ENCODE measurements around the gene BRAF. TPM values are rescaled to one million over a fixed set of nuclear protein-coding genes. Genes with fewer than 3 reads are reported as not detected.
"Not testable (repeated sequence)": the region's sequence is repeated elsewhere in the genome, so short reads cannot be mapped to it uniquely, and the experiment has no call there.

The BRAF gene
- total RNA-seq, 1 donor from 2014 or later, result 44.6 TPM

DNA sequence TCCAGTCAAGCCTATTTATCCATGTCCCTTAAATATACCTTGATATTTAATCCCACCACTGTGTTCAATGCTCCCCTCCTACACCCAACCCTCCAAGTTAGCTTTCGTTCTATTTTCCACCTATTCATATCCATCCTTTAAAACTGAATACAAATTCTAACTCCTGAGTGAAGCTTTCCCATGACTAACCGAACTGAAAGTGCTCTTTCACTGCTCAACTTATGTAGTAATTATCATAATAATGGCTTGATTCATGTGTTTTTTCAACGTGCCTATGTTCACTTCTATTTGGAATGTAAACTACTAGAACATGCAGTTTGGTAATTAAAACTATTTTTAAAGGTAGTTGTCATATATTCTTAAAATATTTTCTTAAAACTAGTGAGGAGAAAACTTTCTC lies 170.2 kb downstream of the BRAF start:
- Mint-ChIP-seq H3K9me3 (peaks cover 5% of the 10 kb centered on the region), H3K27me3 (ENCODE audit: low read depth) (no peaks in the 10 kb centered on the region), H3K4me1 (no peaks in the 10 kb centered on the region), H3K27ac (no peak overlapping the region), H3K36me3 (peaks cover 36% of the 10 kb centered on the region), H3K4me3 (no peak overlapping the region)
- no peak for DNase-seq (ENCODE audit: low spot score in 2 of 2, unreplicated experiment in 2 of 2)
- TF ChIP-seq, protein P1, sequence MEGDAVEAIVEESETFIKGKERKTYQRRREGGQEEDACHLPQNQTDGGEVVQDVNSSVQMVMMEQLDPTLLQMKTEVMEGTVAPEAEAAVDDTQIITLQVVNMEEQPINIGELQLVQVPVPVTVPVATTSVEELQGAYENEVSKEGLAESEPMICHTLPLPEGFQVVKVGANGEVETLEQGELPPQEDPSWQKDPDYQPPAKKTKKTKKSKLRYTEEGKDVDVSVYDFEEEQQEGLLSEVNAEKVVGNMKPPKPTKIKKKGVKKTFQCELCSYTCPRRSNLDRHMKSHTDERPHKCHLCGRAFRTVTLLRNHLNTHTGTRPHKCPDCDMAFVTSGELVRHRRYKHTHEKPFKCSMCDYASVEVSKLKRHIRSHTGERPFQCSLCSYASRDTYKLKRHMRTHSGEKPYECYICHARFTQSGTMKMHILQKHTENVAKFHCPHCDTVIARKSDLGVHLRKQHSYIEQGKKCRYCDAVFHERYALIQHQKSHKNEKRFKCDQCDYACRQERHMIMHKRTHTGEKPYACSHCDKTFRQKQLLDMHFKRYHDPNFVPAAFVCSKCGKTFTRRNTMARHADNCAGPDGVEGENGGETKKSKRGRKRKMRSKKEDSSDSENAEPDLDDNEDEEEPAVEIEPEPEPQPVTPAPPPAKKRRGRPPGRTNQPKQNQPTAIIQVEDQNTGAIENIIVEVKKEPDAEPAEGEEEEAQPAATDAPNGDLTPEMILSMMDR (IDR thresholded peaks at IDR 0.05; ENCODE audit: unreplicated experiment), result no peak

DNA sequence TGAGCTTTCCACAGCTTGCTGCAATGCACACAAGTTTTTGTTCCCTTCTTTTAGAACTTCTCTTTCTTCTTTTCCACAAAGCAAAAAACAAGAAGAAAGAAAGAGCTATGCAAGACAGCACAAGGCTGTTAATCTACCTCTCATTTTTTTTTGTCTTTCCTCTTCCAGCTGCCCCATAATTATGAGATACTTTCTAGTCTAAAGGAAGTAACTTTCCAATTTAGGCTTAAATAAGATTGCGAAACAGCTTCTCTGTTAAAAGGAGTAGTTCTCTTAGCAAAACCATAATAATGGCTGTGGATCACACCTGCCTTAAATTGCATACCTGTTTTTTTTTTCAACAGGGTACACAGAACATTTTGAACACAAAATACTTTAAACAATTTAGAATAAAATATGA lies 172.2 kb downstream of the BRAF start:
- Mint-ChIP-seq H3K4me1 (no peaks in the 10 kb centered on the region), H3K36me3 (peaks cover 27% of the 10 kb centered on the region)
- TF ChIP-seq, protein P1 (IDR thresholded peaks at IDR 0.05; ENCODE audit: unreplicated experiment), result no peak

DNA sequence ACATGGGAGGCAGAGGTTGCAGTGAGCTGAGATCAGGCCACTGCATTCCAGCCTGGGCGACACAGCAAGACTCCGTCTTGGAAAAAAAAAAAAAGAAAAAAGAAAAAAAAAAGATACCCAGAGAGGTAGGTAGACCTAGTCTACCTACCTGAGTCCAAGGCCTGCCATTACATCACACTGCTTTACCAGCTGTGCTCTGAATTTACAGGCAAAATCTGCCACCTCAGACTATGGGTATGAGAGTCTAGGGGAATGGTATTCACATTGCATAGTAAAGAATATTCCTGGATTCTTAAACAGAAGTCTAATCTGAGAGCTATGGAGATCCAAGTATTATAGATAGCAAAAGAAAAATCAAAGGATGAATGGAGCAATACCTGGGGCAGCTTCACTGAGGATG lies 178.0 kb downstream of the BRAF start:
- no peak for DNase-seq (ENCODE audit: low spot score in 2 of 2, unreplicated experiment in 2 of 2)
- H3K9me3 Mint-ChIP-seq, result peaks cover 4% of the 10 kb centered on the region
- no peaks in the 10 kb centered on the region for H3K4me1 Mint-ChIP-seq
- peaks cover 14% of the 10 kb centered on the region for H3K36me3 Mint-ChIP-seq
- H3K4me3 Mint-ChIP-seq, result no peak overlapping the region
- no peak overlapping the region for H3K27ac Mint-ChIP-seq
- no peaks in the 10 kb centered on the region for H3K27me3 Mint-ChIP-seq (ENCODE audit: low read depth)
- TF ChIP-seq, protein P1 (IDR thresholded peaks at IDR 0.05; ENCODE audit: unreplicated experiment), result no peak

More for the DNA sequence above, 172.2 kb downstream of the BRAF start:
- DNase-seq (ENCODE audit: low spot score in 2 of 2, unreplicated experiment in 2 of 2), result no peak
- H3K27me3 Mint-ChIP-seq (ENCODE audit: low read depth), result no peaks in the 10 kb centered on the region
- H3K4me3 Mint-ChIP-seq, result no peak overlapping the region
- H3K27ac Mint-ChIP-seq, result no peak overlapping the region
- no peaks in the 10 kb centered on the region for H3K9me3 Mint-ChIP-seq

DNA sequence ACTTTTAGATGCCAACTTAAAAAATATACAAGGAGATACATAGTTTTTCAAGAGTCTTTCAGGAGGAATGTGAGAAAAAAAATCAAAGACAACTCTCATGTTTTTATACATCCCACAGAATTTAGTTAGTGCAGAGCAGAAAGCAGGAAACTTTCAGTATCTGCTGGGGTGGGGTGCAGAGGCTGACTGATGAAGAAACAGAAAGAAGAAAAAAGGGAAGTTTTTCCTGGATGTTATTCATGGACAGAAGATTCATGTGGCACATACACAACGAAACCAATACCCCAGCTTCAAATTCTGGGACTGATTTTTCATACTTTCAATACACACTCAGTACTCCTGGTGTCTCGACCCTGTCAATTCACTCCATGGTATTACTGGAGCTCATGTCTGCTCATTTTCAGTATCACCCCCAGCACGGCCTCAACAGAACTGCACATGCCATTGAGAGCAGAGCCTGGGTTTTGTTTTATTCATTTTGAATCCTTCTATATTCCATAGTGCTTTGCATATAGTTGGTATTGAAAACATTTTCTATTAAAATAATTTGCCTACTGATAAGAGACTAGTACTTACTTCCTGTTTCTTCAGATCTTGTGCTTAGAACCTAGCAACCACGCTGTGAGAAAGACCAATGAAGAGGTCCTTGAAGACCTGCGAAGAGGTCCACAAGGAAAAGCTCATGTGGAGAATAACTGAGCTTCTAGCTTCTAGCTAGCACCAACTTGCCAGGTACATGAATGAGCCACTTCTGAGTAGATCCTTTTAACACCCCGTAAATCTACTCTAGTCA lies 179.3 kb downstream of the BRAF start:
- Mint-ChIP-seq H3K9me3 (peaks cover 4% of the 10 kb centered on the region), H3K4me3 (no peak overlapping the region), H3K36me3 (peaks cover 13% of the 10 kb centered on the region), H3K27me3 (ENCODE audit: low read depth) (no peaks in the 10 kb centered on the region), H3K27ac (no peak overlapping the region), H3K4me1 (no peaks in the 10 kb centered on the region)
- DNase-seq (ENCODE audit: low spot score in 2 of 2, unreplicated experiment in 2 of 2), result no peak
- TF ChIP-seq, protein P1 (IDR thresholded peaks at IDR 0.05; ENCODE audit: unreplicated experiment), result no peak

DNA sequence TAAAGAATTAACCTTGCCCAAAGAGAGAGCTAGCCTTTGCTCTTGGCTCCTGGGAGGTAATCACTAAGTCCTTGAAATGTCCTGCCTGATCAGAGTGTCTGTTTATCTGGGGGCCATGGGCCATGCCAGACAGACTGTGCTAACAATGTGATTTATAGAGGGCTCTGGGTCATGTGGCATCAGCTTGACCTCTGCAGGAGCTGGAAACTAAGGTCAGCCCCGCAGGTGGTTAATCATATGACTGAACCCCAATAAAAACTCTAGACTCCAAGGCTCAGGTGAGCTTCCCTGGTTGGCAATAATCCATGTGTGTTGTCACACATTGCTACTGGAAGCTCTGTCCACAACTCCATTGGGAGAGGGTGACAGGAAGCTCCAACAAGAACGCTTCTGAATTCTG lies 180.7 kb downstream of the BRAF start:
- H3K27me3 Mint-ChIP-seq (ENCODE audit: low read depth), result no peaks in the 10 kb centered on the region
- H3K4me1 Mint-ChIP-seq, result no peaks in the 10 kb centered on the region
- TF ChIP-seq, protein P1 (IDR thresholded peaks at IDR 0.05; ENCODE audit: unreplicated experiment), result no peak
- DNase-seq (ENCODE audit: low spot score in 2 of 2, unreplicated experiment in 2 of 2), result no peak
- H3K9me3 Mint-ChIP-seq, result peaks cover 4% of the 10 kb centered on the region
- H3K36me3 Mint-ChIP-seq, result peaks cover 13% of the 10 kb centered on the region
- H3K27ac Mint-ChIP-seq, result no peak overlapping the region
- no peak overlapping the region for H3K4me3 Mint-ChIP-seq

DNA sequence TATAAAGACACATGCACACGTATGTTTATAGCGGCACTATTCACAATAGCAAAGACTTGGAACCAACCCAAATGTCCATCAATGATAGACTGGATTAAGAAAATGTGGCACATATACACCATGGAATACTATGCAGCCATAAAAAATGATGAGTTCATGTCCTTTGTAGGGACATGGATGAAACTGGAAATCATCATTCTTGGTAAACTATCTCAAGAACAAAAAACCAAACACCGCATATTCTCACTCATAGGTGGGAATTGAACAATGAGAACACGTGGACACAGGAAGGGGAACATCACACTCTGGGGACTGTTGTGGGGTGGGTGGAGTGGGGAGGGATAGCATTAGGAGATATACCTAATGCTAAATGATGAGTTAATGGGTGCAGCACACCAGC lies 181.5 kb downstream of the BRAF start:
- not testable (repeated sequence) for H3K4me1 Mint-ChIP-seq; H3K4me3 Mint-ChIP-seq; DNase-seq (ENCODE audit: low spot score in 2 of 2, unreplicated experiment in 2 of 2); H3K27ac Mint-ChIP-seq; H3K9me3 Mint-ChIP-seq; H3K27me3 Mint-ChIP-seq (ENCODE audit: low read depth)
- H3K36me3 Mint-ChIP-seq, result peaks cover 18% of the 10 kb centered on the region
